ENCODE measurements around the gene SRRT. TPM values are rescaled to one million over a fixed set of nuclear protein-coding genes. Genes with fewer than 3 reads are reported as not detected.
"Not testable (repeated sequence)": the region's sequence is repeated elsewhere in the genome, so short reads cannot be mapped to it uniquely, and the experiment has no call there.

The SRRT gene
- total and polyA plus RNA-seq, 3 donors from 2014 or later, result 255 to 389 (median 291) TPM

GRCh38 chr7:100908512-100908911 is 33.6 kb downstream of the SRRT start:
- Histone ChIP-seq H3K4me3 (no peak overlapping the region), H3K36me3 (ENCODE audit: low read depth, missing control alignments) (no peaks in the 10 kb centered on the region), H3K9me3 (no peaks in the 10 kb centered on the region), H3K27me3 (no peaks in the 10 kb centered on the region), H3K27ac (no peak overlapping the region), H3K4me1 (no peaks in the 10 kb centered on the region)
- TF ChIP-seq CTCF (IDR thresholded peaks at IDR 0.05) (no peak), POLR2A (IDR thresholded peaks at IDR 0.05) (no peak)
- WGBS, 2 donors, result 94 to 96% methylated on average over 5 of the region's 5 CpGs
- intact Hi-C loops (cut with DNase I; ENCODE audit: low total_unique reads), result no loop called here
- no peak for DNase-seq

- not testable (repeated sequence) for H3K36me3 ChIP-seq (ENCODE audit: low read depth, missing control alignments); DNase-seq; H3K4me1 ChIP-seq; H3K27ac ChIP-seq; H3K9me3 ChIP-seq; H3K4me3 ChIP-seq; H3K27me3 ChIP-seq
- intact Hi-C loops (cut with DNase I; ENCODE audit: low total_unique reads), result loop anchor here (5.0 kb wide), 1 partner anchor 147 kb away; no protein-coding TSS in a partner anchor
- 87 to 90% methylated on average over 7 of the region's 7 CpGs for WGBS, 2 donors
Observed at GRCh38 chr7:100910443-100910842, 35.5 kb downstream of the SRRT start.

GRCh38 chr7:100911484-100911883 is 36.6 kb downstream of the SRRT start:
- H3K27ac ChIP-seq, result no peak overlapping the region
- no peaks in the 10 kb centered on the region for H3K27me3 ChIP-seq
- no peaks in the 10 kb centered on the region for H3K4me1 ChIP-seq
- WGBS, 2 donors, result 90 to 91% methylated on average over 3 of the region's 3 CpGs
- no peaks in the 10 kb centered on the region for H3K9me3 ChIP-seq
- no peak for DNase-seq
- no peaks in the 10 kb centered on the region for H3K36me3 ChIP-seq (ENCODE audit: low read depth, missing control alignments)
- TF ChIP-seq CTCF (IDR thresholded peaks at IDR 0.05), result no peak
- no peak for TF ChIP-seq POLR2A (IDR thresholded peaks at IDR 0.05)
- H3K4me3 ChIP-seq, result no peak overlapping the region
- intact Hi-C loops (cut with DNase I; ENCODE audit: low total_unique reads), result loop anchor here (5.0 kb wide), 1 partner anchor 146 kb away; no protein-coding TSS in a partner anchor

- 79 to 86% methylated on average over 15 of the region's 15 CpGs for WGBS, 2 donors
- no peak for TF ChIP-seq POLR2A (IDR thresholded peaks at IDR 0.05)
- no peak for TF ChIP-seq CTCF (IDR thresholded peaks at IDR 0.05)
- H3K9me3 ChIP-seq, result no peaks in the 10 kb centered on the region
- no peak overlapping the region for H3K4me3 ChIP-seq
- no peaks in the 10 kb centered on the region for H3K4me1 ChIP-seq
- H3K36me3 ChIP-seq (ENCODE audit: low read depth, missing control alignments), result no peaks in the 10 kb centered on the region
- H3K27me3 ChIP-seq, result no peaks in the 10 kb centered on the region
- H3K27ac ChIP-seq, result no peak overlapping the region
- intact Hi-C loops (cut with DNase I; ENCODE audit: low total_unique reads), result loop anchor here (5.0 kb wide), 1 partner anchor 143 kb away; no protein-coding TSS in a partner anchor
- no peak for DNase-seq
Observed at GRCh38 chr7:100914208-100914878, 39.4 kb downstream of the SRRT start.

GRCh38 chr7:100914879-100915447 is 40.1 kb downstream of the SRRT start:
- TF ChIP-seq CTCF (IDR thresholded peaks at IDR 0.05) (no peak), POLR2A (IDR thresholded peaks at IDR 0.05) (no peak)
- Histone ChIP-seq H3K4me1 (no peaks in the 10 kb centered on the region), H3K27ac (no peak overlapping the region), H3K9me3 (no peaks in the 10 kb centered on the region), H3K27me3 (no peaks in the 10 kb centered on the region), H3K4me3 (no peak overlapping the region), H3K36me3 (ENCODE audit: low read depth, missing control alignments) (no peaks in the 10 kb centered on the region)
- WGBS, 2 donors, result 85 to 89% methylated on average over 8 of the region's 8 CpGs
- DNase-seq, result no peak
- intact Hi-C loops (cut with DNase I; ENCODE audit: low total_unique reads), result loop anchor here (5.0 kb wide), 1 partner anchor 142 kb away; no protein-coding TSS in a partner anchor

GRCh38 chr7:100919335-100919734 is 44.4 kb downstream of the SRRT start:
- H3K4me3 ChIP-seq; intact Hi-C loops (cut with DNase I; ENCODE audit: low total_unique reads); DNase-seq; H3K4me1 ChIP-seq; H3K36me3 ChIP-seq (ENCODE audit: low read depth, missing control alignments); H3K27ac ChIP-seq; H3K9me3 ChIP-seq; H3K27me3 ChIP-seq: not testable (repeated sequence)
- 88% methylated on average over 5 of the region's 5 CpGs for WGBS, 2 donors

GRCh38 chr7:100919779-100920437 is 45.0 kb downstream of the SRRT start:
- intact Hi-C loops (cut with DNase I; ENCODE audit: low total_unique reads); H3K4me3 ChIP-seq; DNase-seq; H3K27me3 ChIP-seq; H3K27ac ChIP-seq; H3K9me3 ChIP-seq; H3K4me1 ChIP-seq; H3K36me3 ChIP-seq (ENCODE audit: low read depth, missing control alignments): not testable (repeated sequence)
- WGBS, 2 donors, result 86% methylated on average over 9 of the region's 9 CpGs
